Osteocyte (in vitro differentiated cells): Measurements from ENCODE around the gene SP5. TPM values are rescaled to one million over a fixed set of nuclear protein-coding genes. Genes with fewer than 3 reads are reported as not detected.

Experiments
- DNase-seq: peaks from one replicate; pipeline ENCODE4 v3.0.0; 2021; ENCODE audit warnings: mixed read lengths; ENCODE audit not compliant: unreplicated experiment; ENCODE audit errors: extremely low spot score
- H3K27ac Mint-ChIP-seq: one replicate; pipeline ENCODE4 v1.8.0; 2021; ENCODE audit warnings: mild to moderate bottlenecking, mixed read lengths; ENCODE audit not compliant: unreplicated experiment
- H3K27me3 Mint-ChIP-seq: one replicate; pipeline ENCODE4 v1.8.0; 2021; ENCODE audit warnings: mixed read lengths; ENCODE audit not compliant: unreplicated experiment
- H3K36me3 Mint-ChIP-seq: one replicate; pipeline ENCODE4 v1.8.0; 2021; ENCODE audit warnings: mixed read lengths; ENCODE audit not compliant: unreplicated experiment
- H3K4me1 Mint-ChIP-seq: one replicate; pipeline ENCODE4 v1.8.0; 2021; ENCODE audit warnings: mixed read lengths; ENCODE audit not compliant: unreplicated experiment
- H3K4me3 Mint-ChIP-seq: one replicate; pipeline ENCODE4 v1.8.0; 2021; ENCODE audit warnings: mild to moderate bottlenecking, moderate library complexity, mixed read lengths; ENCODE audit not compliant: unreplicated experiment
- H3K9me3 Mint-ChIP-seq: one replicate; pipeline ENCODE4 v1.8.0; 2021; ENCODE audit warnings: mixed read lengths; ENCODE audit not compliant: unreplicated experiment
- CTCF ChIP-seq: fragments of 200-600 bp; sonication (generic); IDR thresholded peaks from 2 replicates; pipeline ENCODE4 v1.5.0; 2021; ENCODE audit warnings: antibody characterized with exemption, mild to moderate bottlenecking, moderate library complexity
- total RNA-seq: library from RNA; stranded (reverse); gene quantifications from 2 replicates; pipeline ENCODE4 v1.2.1, GENCODE V29; 2021

SP5 gene
- total RNA-seq, 1 donor from 2014 or later: not detected

- no peak overlapping the region for H3K4me3 Mint-ChIP-seq
- DNase-seq: no peak
- H3K4me1 Mint-ChIP-seq: peaks cover 11% of the 10 kb centered on the region
- no peak overlapping the region for H3K27ac Mint-ChIP-seq
- H3K36me3 Mint-ChIP-seq: no peaks in the 10 kb centered on the region
- no peak for TF ChIP-seq CTCF
- no peaks in the 10 kb centered on the region for H3K9me3 Mint-ChIP-seq
- H3K27me3 Mint-ChIP-seq: peaks cover 14% of the 10 kb centered on the region
Measured at GRCh38 chr2:170740660-170741059, 25.5 kb downstream of the SP5 start.

GRCh38 chr2:170742000-170742399 is 26.9 kb downstream of the SP5 start:
- Mint-ChIP-seq H3K4me3 (no peak overlapping the region), H3K27me3 (peaks cover 14% of the 10 kb centered on the region), H3K36me3 (no peaks in the 10 kb centered on the region), H3K4me1 (peaks cover 11% of the 10 kb centered on the region), H3K9me3 (no peaks in the 10 kb centered on the region), H3K27ac (no peak overlapping the region)
- TF ChIP-seq CTCF: no peak
- DNase-seq: no peak

DNA sequence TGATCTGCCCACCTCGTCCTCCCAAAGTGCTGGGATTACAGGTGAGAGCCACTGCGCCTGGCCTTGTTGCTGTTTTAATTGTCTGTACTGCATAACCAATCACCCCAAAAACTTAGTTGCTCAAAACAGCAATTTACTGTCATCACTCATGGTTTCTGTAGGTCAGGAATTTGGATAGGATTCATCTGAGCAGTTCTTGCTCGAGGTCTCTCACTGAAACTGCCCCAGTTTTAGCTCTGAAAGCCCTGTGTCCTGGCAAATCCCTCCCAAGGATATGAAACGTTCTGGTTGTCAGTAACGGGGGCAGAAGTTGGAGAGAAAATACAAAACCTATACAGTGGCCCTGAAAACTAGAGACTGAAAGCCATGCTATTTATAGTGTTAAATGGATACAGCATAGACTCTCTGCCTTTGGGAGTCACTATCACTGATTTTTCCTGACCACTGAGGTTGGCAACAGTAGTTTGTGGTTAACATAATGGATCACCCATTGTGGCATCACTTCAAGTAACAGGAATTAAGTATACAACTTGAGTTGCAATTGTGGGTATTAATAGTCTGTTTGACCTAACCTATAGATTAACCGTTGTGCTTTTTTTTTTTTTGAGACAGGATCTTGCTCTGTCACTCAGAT is 27.9 kb downstream of the SP5 start:
- H3K36me3 Mint-ChIP-seq: no peaks in the 10 kb centered on the region
- H3K9me3 Mint-ChIP-seq: no peaks in the 10 kb centered on the region
- H3K4me3 Mint-ChIP-seq: no peak overlapping the region
- TF ChIP-seq CTCF: no peak
- peaks cover 22% of the 10 kb centered on the region for H3K27me3 Mint-ChIP-seq
- DNase-seq: no peak
- no peak overlapping the region for H3K27ac Mint-ChIP-seq
- peaks cover 11% of the 10 kb centered on the region for H3K4me1 Mint-ChIP-seq

DNA sequence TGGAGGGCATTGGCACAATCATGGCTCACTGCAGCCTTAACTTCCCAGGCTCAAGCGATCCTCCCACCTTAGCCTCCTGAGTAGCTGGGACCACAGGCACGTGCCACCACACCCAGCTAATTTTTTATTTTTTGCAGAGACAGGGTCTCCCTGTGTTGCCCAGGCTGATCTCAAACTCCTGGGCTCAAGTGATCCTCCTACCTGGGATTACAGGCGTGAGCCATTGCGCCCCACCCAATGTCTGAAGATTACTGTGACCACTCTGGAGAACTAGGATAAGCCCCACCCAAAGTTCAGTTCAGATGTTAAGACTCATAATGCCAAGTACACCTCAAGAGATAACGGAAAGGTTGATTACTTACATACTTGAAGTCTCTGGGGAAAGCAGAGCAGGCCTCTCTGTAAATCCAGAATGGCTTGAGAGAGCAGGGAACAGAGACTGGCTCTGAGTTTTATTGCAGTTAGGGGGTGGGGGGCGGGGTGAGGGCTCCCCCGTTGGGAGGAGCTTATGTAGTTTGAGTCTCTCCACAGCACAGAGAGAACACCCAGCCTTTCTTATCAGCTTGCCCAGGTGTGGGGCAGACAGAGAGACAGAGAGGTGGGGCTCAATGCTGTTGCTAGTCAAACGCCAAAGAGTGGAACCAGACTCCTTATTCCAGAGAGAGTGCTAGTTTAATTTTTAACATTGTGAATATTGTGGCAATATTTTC is 28.5 kb downstream of the SP5 start:
- H3K27ac Mint-ChIP-seq: no peak overlapping the region

More for the DNA sequence above, 28.5 kb downstream of the SP5 start:
- Mint-ChIP-seq H3K27me3 (peaks cover 23% of the 10 kb centered on the region), H3K36me3 (no peaks in the 10 kb centered on the region), H3K4me1 (peaks cover 10% of the 10 kb centered on the region), H3K4me3 (no peak overlapping the region), H3K9me3 (no peaks in the 10 kb centered on the region)
- no peak for DNase-seq
- TF ChIP-seq CTCF: no peak
